ENCODE data around the gene DCST2. TPM values are rescaled to one million over a fixed set of nuclear protein-coding genes. Genes with fewer than 3 reads are reported as not detected.

Gene DCST2
- polyA plus RNA-seq, 3 donors = 2.6 TPM; not detected in 2

- H3K36me3 Mint-ChIP-seq = peaks cover 15 to 19% of the 10 kb centered on the region in 2 donors
- Histone ChIP-seq H3K9ac (ENCODE audit: insufficient read depth, low read length, poor library complexity, severe bottlenecking) (no peak overlapping the region), H3K27ac (ENCODE audit: low read depth in 1 of 2, low read length in 2 of 2) (no peak overlapping the region)
These were observed 39.0 kb downstream of the DCST2 start for GRCh38 chr1:154994591-154994990.

GRCh38 chr1:154994269-154994587, 39.4 kb downstream of the DCST2 start:
- no peaks in the 10 kb centered on the region for H3K27me3 ChIP-seq (ENCODE audit: control insufficient read depth in 2 of 2, insufficient read depth in 2 of 2, low read length in 2 of 2)
- WGBS (ENCODE audit: insufficient coverage) = 100% methylated on average over 1 of the region's 1 CpG
- Mint-ChIP-seq H3K4me1 (peaks cover 50% of the 10 kb centered on the region), H3K36me3 (peaks cover 19 to 23% of the 10 kb centered on the region in 2 donors), H3K9me3 (no peaks in the 10 kb centered on the region), H3K27me3 (ENCODE audit: low read depth in 3 of 3) (peaks cover 2% of the 10 kb centered on the region in 3 donors), H3K4me3 (no peak overlapping the region), H3K27ac (peak overlapping the region in 1 of 7 donors; percentile 10)
- no peaks in the 10 kb centered on the region for H3K9me3 ChIP-seq (replicated peaks in 1 of 2; ENCODE audit: control insufficient read depth in 1 of 2, insufficient read depth in 1 of 2, low read length in 2 of 2)
- H3K79me2 ChIP-seq (ENCODE audit: insufficient read depth, low read length) = peaks cover 9% of the 10 kb centered on the region
- no peak for TF ChIP-seq CTCF (IDR thresholded peaks at IDR 0.05)
- no peak overlapping the region for H3K9ac ChIP-seq (ENCODE audit: insufficient read depth, low read length, poor library complexity, severe bottlenecking)
- no peak overlapping the region for H3K4me3 ChIP-seq (replicated peaks in 1 of 3; ENCODE audit: low read depth in 2 of 3, low read length in 3 of 3)
- DNase-seq = no peak
- no peak overlapping the region for H3K4me2 ChIP-seq (replicated peaks; ENCODE audit: extremely low read depth, low read length, poor library complexity, severe bottlenecking)
- H3K4me1 ChIP-seq (ENCODE audit: control insufficient read depth in 1 of 2, insufficient read depth in 2 of 2, low read length in 2 of 2) = peaks cover 38 to 43% of the 10 kb centered on the region in 2 donors
- peaks cover 14 to 17% of the 10 kb centered on the region in 2 donors for H3K36me3 ChIP-seq (replicated peaks in 1 of 2; ENCODE audit: control insufficient read depth in 1 of 2, insufficient read depth in 2 of 2, low read length in 2 of 2)
- H3K27ac ChIP-seq (ENCODE audit: low read depth in 1 of 2, low read length in 2 of 2) = no peak overlapping the region
- intact Hi-C loops (cut with micrococcal nuclease) = no loop called here
- H2AFZ ChIP-seq (ENCODE audit: insufficient read depth, low read depth, low read length, poor library complexity, severe bottlenecking) = no peak overlapping the region
- H4K20me1 ChIP-seq (ENCODE audit: insufficient read depth, low read length) = peaks cover 24% of the 10 kb centered on the region

More at GRCh38 chr1:154994591-154994990, 39.0 kb downstream of the DCST2 start:
- intact Hi-C loops (cut with micrococcal nuclease) = no loop called here
- Histone ChIP-seq H3K36me3 (replicated peaks in 1 of 2; ENCODE audit: control insufficient read depth in 1 of 2, insufficient read depth in 2 of 2, low read length in 2 of 2) (peaks cover 11 to 14% of the 10 kb centered on the region in 2 donors), H3K9me3 (replicated peaks in 1 of 2; ENCODE audit: control insufficient read depth in 1 of 2, insufficient read depth in 1 of 2, low read length in 2 of 2) (no peaks in the 10 kb centered on the region), H3K4me1 (ENCODE audit: control insufficient read depth in 1 of 2, insufficient read depth in 2 of 2, low read length in 2 of 2) (peaks cover 42 to 47% of the 10 kb centered on the region in 2 donors), H3K4me3 (replicated peaks in 1 of 3; ENCODE audit: low read depth in 2 of 3, low read length in 3 of 3) (no peak overlapping the region), H3K27me3 (ENCODE audit: control insufficient read depth in 2 of 2, insufficient read depth in 2 of 2, low read length in 2 of 2) (no peaks in the 10 kb centered on the region), H4K20me1 (ENCODE audit: insufficient read depth, low read length) (peaks cover 20% of the 10 kb centered on the region), H3K79me2 (ENCODE audit: insufficient read depth, low read length) (peaks cover 9% of the 10 kb centered on the region), H2AFZ (ENCODE audit: insufficient read depth, low read depth, low read length, poor library complexity, severe bottlenecking) (no peak overlapping the region), H3K4me2 (replicated peaks; ENCODE audit: extremely low read depth, low read length, poor library complexity, severe bottlenecking) (no peak overlapping the region)
- no peak for TF ChIP-seq CTCF (IDR thresholded peaks at IDR 0.05)
- H3K27me3 Mint-ChIP-seq (ENCODE audit: low read depth in 3 of 3) = peaks cover 2% of the 10 kb centered on the region in 3 donors
- H3K27ac Mint-ChIP-seq = peak overlapping the region in 1 of 7 donors; percentile 10
- H3K9me3 Mint-ChIP-seq = no peaks in the 10 kb centered on the region
- DNase-seq = peak in 1 of 3 donors; percentile 3
- no CpG with 5 or more reads among the region's 3 CpGs for WGBS (ENCODE audit: insufficient coverage)
- H3K4me3 Mint-ChIP-seq = no peak overlapping the region
- peaks cover 52% of the 10 kb centered on the region for H3K4me1 Mint-ChIP-seq
